Astrocyte (in vitro differentiated cells and primary cell): ENCODE data around the gene GIPC3. TPM values are rescaled to one million over a fixed set of nuclear protein-coding genes. Genes with fewer than 3 reads are reported as not detected.

Source experiments
- DNase-seq: peaks from one replicate; pipeline ENCODE4 v3.0.0-alpha.2; 2010; ENCODE audit warnings: low read depth
- FAIRE-seq: peaks from 2 replicates; lab custom pipeline; 2011; peaks lifted over from hg19 to GRCh38; lab: Jason Lieb, UNC
- H2AFZ ChIP-seq: 2 replicates; pipeline ENCODE4 v1.6.0; 2012; ENCODE audit warnings: low read depth, low read length, inconsistent platforms
- H3K27ac ChIP-seq: 2 replicates; pipeline ENCODE4 v1.5.1; 2011; ENCODE audit warnings: low read depth, low read length, inconsistent platforms
- H3K27me3 ChIP-seq: 2 replicates; pipeline ENCODE4 v1.6.0; 2011; ENCODE audit warnings: low read length, inconsistent platforms; ENCODE audit not compliant: insufficient read depth
- H3K36me3 ChIP-seq: 2 replicates; pipeline ENCODE4 v1.5.1; 2011; ENCODE audit warnings: low read length, inconsistent platforms; ENCODE audit not compliant: insufficient read depth
- H3K4me1 ChIP-seq: 2 replicates; pipeline ENCODE4 v1.5.1; 2011; ENCODE audit warnings: low read length, inconsistent platforms; ENCODE audit not compliant: insufficient read depth
- H3K4me2 ChIP-seq: 2 replicates; pipeline ENCODE4 v1.6.0; 2012; ENCODE audit warnings: low read length, inconsistent platforms
- H3K4me3 ChIP-seq: 2 replicates; pipeline ENCODE4 v1.5.1; 2011; ENCODE audit warnings: low read depth, mild to moderate bottlenecking, low read length, inconsistent platforms; ENCODE audit not compliant: insufficient read depth
- H3K79me2 ChIP-seq: 2 replicates; pipeline ENCODE4 v1.6.0; 2012; ENCODE audit warnings: mild to moderate bottlenecking, low read length, inconsistent platforms; ENCODE audit not compliant: insufficient read depth
- H3K9ac ChIP-seq: 2 replicates; pipeline ENCODE4 v1.6.0; 2012; ENCODE audit warnings: mild to moderate bottlenecking, low read length, inconsistent platforms
- H3K9me3 ChIP-seq: 2 replicates; pipeline ENCODE4 v1.5.1; 2012; ENCODE audit warnings: low read depth, mild to moderate bottlenecking, low read length, inconsistent platforms; ENCODE audit not compliant: insufficient read depth
- H4K20me1 ChIP-seq: 2 replicates; pipeline ENCODE4 v1.6.0; 2012; ENCODE audit warnings: low read length, inconsistent platforms; ENCODE audit not compliant: insufficient read depth
- H3K27ac Mint-ChIP-seq: one replicate; pipeline ENCODE4 v1.8.0; 2021; ENCODE audit warnings: mild to moderate bottlenecking, mixed read lengths; ENCODE audit not compliant: unreplicated experiment
- H3K27me3 Mint-ChIP-seq: one replicate; pipeline ENCODE4 v1.8.0; 2021; ENCODE audit warnings: low read depth, mixed read lengths; ENCODE audit not compliant: unreplicated experiment
- H3K36me3 Mint-ChIP-seq: one replicate; pipeline ENCODE4 v1.8.0; 2021; ENCODE audit warnings: low read depth, mixed read lengths; ENCODE audit not compliant: unreplicated experiment
- H3K4me1 Mint-ChIP-seq: one replicate; pipeline ENCODE4 v1.8.0; 2021; ENCODE audit warnings: low read depth, mixed read lengths; ENCODE audit not compliant: unreplicated experiment
- H3K4me3 Mint-ChIP-seq: one replicate; pipeline ENCODE4 v1.8.0; 2021; ENCODE audit warnings: mild to moderate bottlenecking, moderate library complexity, mixed read lengths; ENCODE audit not compliant: unreplicated experiment
- H3K9me3 Mint-ChIP-seq: one replicate; pipeline ENCODE4 v1.8.0; 2021; ENCODE audit warnings: mild to moderate bottlenecking, mixed read lengths; ENCODE audit not compliant: unreplicated experiment
- EZH2 ChIP-seq: IDR thresholded peaks from 2 replicates; pipeline ENCODE4 v1.6.1; 2012; ENCODE audit warnings: mild to moderate bottlenecking, low read length, inconsistent platforms; ENCODE audit not compliant: insufficient read depth
- total RNA-seq: library from RNA; stranded (reverse); gene quantifications from 2 replicates; pipeline ENCODE4 v1.2.1, GENCODE V29; 2021
- TF ChIP-seq, protein P1 (sequence below): IDR thresholded peaks from 2 replicates; pipeline ENCODE4 v1.5.1; 2011; ENCODE audit warnings: low read depth, mild to moderate bottlenecking, inconsistent platforms, low read length, moderate library complexity; ENCODE audit not compliant: insufficient read depth

Gene GIPC3
- total RNA-seq, 1 donor from 2014 or later = 0.09 TPM

GRCh38 chr19:3614858-3615505 lies 29.7 kb downstream of the GIPC3 start:
- H2AFZ ChIP-seq = no peak overlapping the region
- Mint-ChIP-seq H3K4me1 (no peaks in the 10 kb centered on the region), H3K36me3 (peaks cover 11% of the 10 kb centered on the region), H3K27me3 (no peaks in the 10 kb centered on the region), H3K27ac (no peak overlapping the region), H3K9me3 (no peaks in the 10 kb centered on the region), H3K4me3 (no peak overlapping the region)
- H3K4me3 ChIP-seq = no peak overlapping the region
- no peaks in the 10 kb centered on the region for H3K27me3 ChIP-seq
- DNase-seq (no peak), FAIRE-seq (no peak)
- H3K9ac ChIP-seq = no peak overlapping the region
- TF ChIP-seq EZH2 = no peak
- TF ChIP-seq, protein P1, sequence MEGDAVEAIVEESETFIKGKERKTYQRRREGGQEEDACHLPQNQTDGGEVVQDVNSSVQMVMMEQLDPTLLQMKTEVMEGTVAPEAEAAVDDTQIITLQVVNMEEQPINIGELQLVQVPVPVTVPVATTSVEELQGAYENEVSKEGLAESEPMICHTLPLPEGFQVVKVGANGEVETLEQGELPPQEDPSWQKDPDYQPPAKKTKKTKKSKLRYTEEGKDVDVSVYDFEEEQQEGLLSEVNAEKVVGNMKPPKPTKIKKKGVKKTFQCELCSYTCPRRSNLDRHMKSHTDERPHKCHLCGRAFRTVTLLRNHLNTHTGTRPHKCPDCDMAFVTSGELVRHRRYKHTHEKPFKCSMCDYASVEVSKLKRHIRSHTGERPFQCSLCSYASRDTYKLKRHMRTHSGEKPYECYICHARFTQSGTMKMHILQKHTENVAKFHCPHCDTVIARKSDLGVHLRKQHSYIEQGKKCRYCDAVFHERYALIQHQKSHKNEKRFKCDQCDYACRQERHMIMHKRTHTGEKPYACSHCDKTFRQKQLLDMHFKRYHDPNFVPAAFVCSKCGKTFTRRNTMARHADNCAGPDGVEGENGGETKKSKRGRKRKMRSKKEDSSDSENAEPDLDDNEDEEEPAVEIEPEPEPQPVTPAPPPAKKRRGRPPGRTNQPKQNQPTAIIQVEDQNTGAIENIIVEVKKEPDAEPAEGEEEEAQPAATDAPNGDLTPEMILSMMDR = no peak
- no peaks in the 10 kb centered on the region for H3K4me1 ChIP-seq
- H4K20me1 ChIP-seq = peaks cover 5% of the 10 kb centered on the region
- H3K4me2 ChIP-seq = no peak overlapping the region
- H3K36me3 ChIP-seq = no peaks in the 10 kb centered on the region
- H3K27ac ChIP-seq = no peak overlapping the region
- H3K9me3 ChIP-seq = no peaks in the 10 kb centered on the region
- no peaks in the 10 kb centered on the region for H3K79me2 ChIP-seq

DNA sequence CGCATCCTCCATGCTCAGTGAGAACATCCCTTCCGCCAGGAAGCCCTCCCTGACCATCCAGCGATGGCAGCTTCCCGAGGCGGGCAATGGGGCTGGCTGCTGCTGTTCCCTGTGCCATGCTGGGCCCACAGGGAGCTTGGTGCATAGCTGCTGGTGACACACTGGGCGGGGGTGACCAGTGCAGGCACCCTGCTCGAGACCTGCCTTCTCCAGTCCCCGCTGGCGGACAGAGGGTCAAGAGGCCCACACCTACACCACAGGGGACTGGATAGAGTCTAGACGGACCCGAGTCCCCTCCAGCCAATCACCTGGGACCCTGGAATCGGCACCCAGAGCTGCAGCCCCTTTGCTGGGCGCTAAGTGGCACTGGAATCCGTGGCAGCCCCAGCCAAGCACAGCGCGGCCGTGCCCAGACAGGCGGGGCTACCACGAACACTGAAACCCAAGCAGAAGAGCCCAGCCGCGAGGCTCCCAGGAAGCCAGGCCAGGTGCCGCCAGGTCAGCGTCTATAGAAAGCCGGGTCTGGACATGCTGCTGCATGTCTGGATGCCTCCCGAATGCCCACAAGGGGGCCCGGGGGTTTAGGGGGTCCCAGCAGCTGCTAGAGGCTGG lies 30.4 kb downstream of the GIPC3 start:
- no peak for TF ChIP-seq EZH2
- TF ChIP-seq, protein P1 = no peak
- Mint-ChIP-seq H3K4me3 (no peak overlapping the region), H3K27me3 (no peaks in the 10 kb centered on the region), H3K4me1 (no peaks in the 10 kb centered on the region), H3K27ac (peak overlapping the region; percentile 26), H3K9me3 (no peaks in the 10 kb centered on the region), H3K36me3 (peaks cover 8% of the 10 kb centered on the region)
- Histone ChIP-seq H2AFZ (no peak overlapping the region), H4K20me1 (no peaks in the 10 kb centered on the region), H3K4me3 (no peak overlapping the region), H3K27me3 (no peaks in the 10 kb centered on the region), H3K4me2 (no peak overlapping the region), H3K9me3 (no peaks in the 10 kb centered on the region), H3K36me3 (no peaks in the 10 kb centered on the region), H3K4me1 (no peaks in the 10 kb centered on the region), H3K79me2 (no peaks in the 10 kb centered on the region), H3K27ac (no peak overlapping the region), H3K9ac (no peak overlapping the region)
- DNase-seq (no peak), FAIRE-seq (no peak)

DNA sequence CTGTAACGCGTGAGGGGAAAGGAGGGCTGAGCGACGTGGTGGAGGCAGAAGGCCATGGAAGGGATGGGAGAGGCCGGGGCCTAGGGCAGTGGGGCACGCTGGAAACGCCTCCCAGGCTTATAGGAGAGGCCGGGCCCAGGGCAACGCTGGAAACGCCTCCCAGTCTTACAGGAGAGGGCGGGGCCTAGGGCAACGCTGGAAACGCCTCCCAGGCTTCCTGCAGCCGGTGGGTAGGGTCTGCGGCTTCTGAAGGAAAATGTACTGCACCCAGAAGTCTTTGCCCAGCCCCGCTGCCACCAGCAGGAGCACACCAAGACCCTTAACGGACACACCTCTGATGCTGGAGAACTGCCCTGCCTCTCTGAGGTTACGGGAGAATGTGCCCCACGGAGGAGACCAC lies 32.2 kb downstream of the GIPC3 start:
- H3K27ac Mint-ChIP-seq = no peak overlapping the region
- Histone ChIP-seq H3K9ac (no peak overlapping the region), H3K4me2 (no peak overlapping the region), H4K20me1 (peaks cover 5% of the 10 kb centered on the region), H3K79me2 (peaks cover 3% of the 10 kb centered on the region), H3K4me3 (no peak overlapping the region), H3K27me3 (no peaks in the 10 kb centered on the region), H3K9me3 (no peaks in the 10 kb centered on the region), H3K36me3 (no peaks in the 10 kb centered on the region), H2AFZ (no peak overlapping the region), H3K27ac (no peak overlapping the region), H3K4me1 (no peaks in the 10 kb centered on the region)
- peaks cover 6% of the 10 kb centered on the region for H3K36me3 Mint-ChIP-seq
- DNase-seq (no peak), FAIRE-seq (no peak)
- H3K4me3 Mint-ChIP-seq = no peak overlapping the region
- no peaks in the 10 kb centered on the region for H3K27me3 Mint-ChIP-seq
- no peak for TF ChIP-seq EZH2
- TF ChIP-seq, protein P1 = no peak
- no peaks in the 10 kb centered on the region for H3K4me1 Mint-ChIP-seq
- H3K9me3 Mint-ChIP-seq = no peaks in the 10 kb centered on the region
